Left ventricle myocardium inferior (tissue), 1 donor: ENCODE results near the gene SAPCD2. TPM values are rescaled to one million over a fixed set of nuclear protein-coding genes. Genes with fewer than 3 reads are reported as not detected.
A peak's percentile ranks its signal among the peaks of the same experiment; 100 is the strongest.

Experiments
- DNase-seq: peaks from one replicate; pipeline ENCODE4 v3.0.0-alpha.2; 2020
- H3K27ac ChIP-seq: fragments of 200-600 bp; replicated peaks from 2 replicates; pipeline ENCODE4 v1.8.0; 2021
- H3K27me3 ChIP-seq: fragments of 200-600 bp; 2 replicates; pipeline ENCODE4 v1.8.0; 2021; ENCODE audit warnings: low read depth
- H3K36me3 ChIP-seq: fragments of 200-600 bp; 2 replicates; pipeline ENCODE4 v1.8.0; 2021
- H3K4me1 ChIP-seq: fragments of 200-600 bp; 2 replicates; pipeline ENCODE4 v1.8.0; 2021
- H3K4me3 ChIP-seq: fragments of 200-600 bp; 2 replicates; pipeline ENCODE4 v1.8.0; 2021; ENCODE audit warnings: mild to moderate bottlenecking, moderate library complexity
- H3K9me3 ChIP-seq: fragments of 200-600 bp; replicated peaks from 2 replicates; pipeline ENCODE4 v1.8.0; 2021
- intact Hi-C: fragments of 100-400 bp; cut with micrococcal nuclease; formaldehyde crosslinking; loops from one replicate; pipeline ENCODE4 v1.11.0; 2022
- total RNA-seq: library from RNA; stranded (reverse); fragmentation: NEBNext Ultra II Directional; extraction: Animal tissue kit (Norgen Biotek cat#: 25700); gene quantifications from one replicate; pipeline ENCODE4 v1.2.1, GENCODE V29; 2021
- TF ChIP-seq, protein P1 (sequence below): fragments of 200-600 bp; IDR thresholded peaks from 2 replicates; pipeline ENCODE4 v1.8.0; 2021; ENCODE audit warnings: antibody characterized with exemption, mild to moderate bottlenecking, borderline replicate concordance
- donor health status: DM: no; HTN: yes; CAD: no; lungs with severe emphysema.

The SAPCD2 gene
- total RNA-seq, 1 donor from 2014 or later: 0.25 TPM

DNA sequence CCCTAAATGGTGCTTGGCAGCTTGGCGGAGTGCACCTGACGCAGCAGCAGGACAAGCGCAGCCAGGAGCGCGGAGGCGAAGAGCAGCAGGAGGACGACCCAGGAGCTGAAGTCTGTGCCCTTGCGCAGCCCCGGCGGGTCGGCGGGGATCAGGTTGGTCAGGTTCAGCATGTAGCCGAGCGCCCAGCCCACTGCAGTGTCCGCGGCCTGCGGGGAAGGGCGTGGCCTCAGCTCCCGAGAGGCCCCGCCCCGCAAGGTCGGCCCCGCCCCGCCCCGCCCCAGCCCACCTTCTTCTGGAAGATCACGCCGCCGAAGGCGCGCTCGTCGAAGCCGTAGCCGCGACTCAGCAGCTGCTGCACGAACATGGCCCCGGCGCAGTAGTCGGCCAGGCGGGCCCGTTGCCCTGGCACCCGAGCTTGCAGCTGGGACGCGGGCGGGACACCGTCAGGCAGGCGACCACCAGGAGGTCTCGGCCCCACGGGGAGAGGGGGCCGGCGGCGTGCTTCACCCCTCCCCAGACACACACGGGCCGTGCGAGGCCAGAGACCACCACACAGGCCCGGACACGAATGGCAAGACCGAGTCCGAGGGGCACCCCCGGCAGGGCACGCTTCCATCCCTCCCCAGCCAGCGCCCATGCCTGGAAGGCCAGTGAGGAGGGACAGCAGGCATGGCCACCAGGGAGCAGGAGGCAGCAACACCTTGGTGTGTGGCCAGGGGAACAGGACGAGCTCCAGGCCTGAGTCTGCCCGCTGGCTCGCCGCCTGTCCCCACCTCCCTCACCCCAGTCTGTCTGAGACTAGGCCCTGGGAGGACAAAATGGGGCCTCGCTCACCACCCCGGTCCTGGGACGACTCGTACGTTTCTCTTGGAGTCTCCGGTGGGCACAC is 21.5 kb downstream of the SAPCD2 start:
- H3K4me3 ChIP-seq: no peak overlapping the region
- intact Hi-C loops: no loop called here

DNA sequence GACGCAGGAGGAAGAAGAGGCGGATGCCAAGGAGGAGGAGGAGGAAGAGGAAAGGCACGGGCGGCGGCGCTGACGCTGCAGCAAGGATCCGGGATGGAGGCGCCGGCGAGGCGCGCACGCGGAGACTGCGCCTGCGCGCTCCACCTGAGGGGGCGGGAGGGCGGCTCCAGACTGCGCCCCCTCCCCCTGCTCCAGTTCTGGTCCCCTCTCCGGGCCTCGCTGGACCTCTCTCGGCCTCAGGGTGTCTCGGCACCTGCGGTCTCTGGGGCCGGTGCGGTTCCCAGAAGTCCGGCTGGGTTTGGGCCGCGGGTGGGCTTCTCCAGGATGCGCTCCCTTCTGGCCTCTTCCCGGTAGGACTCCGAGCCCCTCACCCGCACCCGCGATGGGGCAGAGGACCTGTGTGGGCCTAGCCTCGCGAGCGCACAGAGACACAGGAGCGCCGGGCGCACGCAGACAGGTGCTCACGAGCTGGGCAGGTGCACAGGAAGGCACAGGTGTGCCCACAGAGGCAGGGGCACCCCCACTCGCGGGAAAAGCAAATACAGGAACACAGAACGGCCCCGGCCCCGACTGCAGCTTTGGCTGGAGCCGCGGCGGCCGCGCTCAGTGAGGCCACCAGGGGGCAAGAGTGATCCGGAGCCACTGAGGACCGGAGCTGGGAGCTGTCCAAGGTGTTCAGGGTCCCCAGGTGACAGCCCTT is 24.1 kb downstream of the SAPCD2 start, which contains the start of gene NPDC1:
NPDC1 (minus strand) TSS at position 90 of the 700 bp plus-strand sequence. CDS start 188 bp downstream, outside the sequence.
- TF ChIP-seq, protein P1, sequence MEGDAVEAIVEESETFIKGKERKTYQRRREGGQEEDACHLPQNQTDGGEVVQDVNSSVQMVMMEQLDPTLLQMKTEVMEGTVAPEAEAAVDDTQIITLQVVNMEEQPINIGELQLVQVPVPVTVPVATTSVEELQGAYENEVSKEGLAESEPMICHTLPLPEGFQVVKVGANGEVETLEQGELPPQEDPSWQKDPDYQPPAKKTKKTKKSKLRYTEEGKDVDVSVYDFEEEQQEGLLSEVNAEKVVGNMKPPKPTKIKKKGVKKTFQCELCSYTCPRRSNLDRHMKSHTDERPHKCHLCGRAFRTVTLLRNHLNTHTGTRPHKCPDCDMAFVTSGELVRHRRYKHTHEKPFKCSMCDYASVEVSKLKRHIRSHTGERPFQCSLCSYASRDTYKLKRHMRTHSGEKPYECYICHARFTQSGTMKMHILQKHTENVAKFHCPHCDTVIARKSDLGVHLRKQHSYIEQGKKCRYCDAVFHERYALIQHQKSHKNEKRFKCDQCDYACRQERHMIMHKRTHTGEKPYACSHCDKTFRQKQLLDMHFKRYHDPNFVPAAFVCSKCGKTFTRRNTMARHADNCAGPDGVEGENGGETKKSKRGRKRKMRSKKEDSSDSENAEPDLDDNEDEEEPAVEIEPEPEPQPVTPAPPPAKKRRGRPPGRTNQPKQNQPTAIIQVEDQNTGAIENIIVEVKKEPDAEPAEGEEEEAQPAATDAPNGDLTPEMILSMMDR: peak; percentile 90
- peak within 1 kb of the TSS; percentile 80 for H3K4me3 ChIP-seq
- DNase-seq: peak; percentile 79
- H3K9me3 ChIP-seq: no peaks in the 10 kb centered on the region
- peaks cover 62% of the 10 kb centered on the region for H3K4me1 ChIP-seq
- peaks cover 9% of the 10 kb centered on the region for H3K36me3 ChIP-seq
- H3K27ac ChIP-seq: peak within 1 kb of the TSS; percentile 93
- intact Hi-C loops: no loop called here
- peaks cover 45% of the 10 kb centered on the region for H3K27me3 ChIP-seq

More for the DNA sequence above, 21.5 kb downstream of the SAPCD2 start:
- no peak overlapping the region for H3K27ac ChIP-seq
- H3K4me1 ChIP-seq: peaks cover 54% of the 10 kb centered on the region
- TF ChIP-seq, protein P1: no peak
- H3K36me3 ChIP-seq: no peaks in the 10 kb centered on the region
- no peaks in the 10 kb centered on the region for H3K9me3 ChIP-seq
- peaks cover 71% of the 10 kb centered on the region for H3K27me3 ChIP-seq
- DNase-seq: no peak

DNA sequence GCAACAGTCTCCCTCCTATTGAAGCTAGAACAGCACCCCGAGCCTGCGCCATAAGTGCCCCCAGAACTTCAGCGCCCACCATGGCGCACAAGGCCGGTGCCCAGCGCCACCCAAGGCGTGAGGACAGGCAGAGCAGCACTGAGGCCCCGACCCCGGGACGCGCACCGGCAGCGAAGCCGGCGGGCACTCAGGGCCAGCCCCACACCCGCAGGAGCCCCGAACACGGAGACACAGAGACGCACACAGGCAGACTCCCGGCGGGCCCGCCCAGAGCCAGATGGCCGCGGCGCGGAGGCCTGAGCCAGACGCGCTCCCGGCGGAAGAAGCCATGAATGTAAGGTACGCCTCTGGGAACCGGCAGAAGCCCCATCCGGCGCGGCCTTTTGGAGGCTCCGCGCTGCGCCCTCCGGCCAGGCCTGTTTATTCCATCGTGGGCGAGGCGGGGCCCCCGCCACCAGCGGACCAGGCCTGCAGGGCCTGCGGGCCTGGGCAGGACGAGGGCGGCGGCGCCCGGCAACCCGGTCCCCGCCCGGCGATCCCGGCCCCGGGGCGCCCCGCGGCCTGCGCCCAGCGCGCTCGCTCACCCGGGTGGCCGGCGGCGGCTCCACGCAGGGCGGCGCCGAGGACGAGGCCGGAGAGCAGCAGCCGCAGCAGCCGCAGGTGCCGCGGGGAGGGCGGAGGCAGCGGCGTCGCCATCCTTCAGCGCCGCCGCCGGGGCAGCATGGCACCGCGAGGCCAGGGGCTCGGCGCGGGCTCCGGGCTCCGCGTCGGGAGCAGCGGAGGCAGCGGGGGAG is 24.9 kb downstream of the SAPCD2 start:
- intact Hi-C loops: no loop called here
- TF ChIP-seq, protein P1: no peak
- Histone ChIP-seq H3K4me3 (peak overlapping the region; percentile 80), H3K36me3 (peaks cover 15% of the 10 kb centered on the region), H3K27me3 (peaks cover 37% of the 10 kb centered on the region), H3K27ac (peak overlapping the region; percentile 93), H3K4me1 (peaks cover 69% of the 10 kb centered on the region), H3K9me3 (no peaks in the 10 kb centered on the region)
- DNase-seq: no peak

DNA sequence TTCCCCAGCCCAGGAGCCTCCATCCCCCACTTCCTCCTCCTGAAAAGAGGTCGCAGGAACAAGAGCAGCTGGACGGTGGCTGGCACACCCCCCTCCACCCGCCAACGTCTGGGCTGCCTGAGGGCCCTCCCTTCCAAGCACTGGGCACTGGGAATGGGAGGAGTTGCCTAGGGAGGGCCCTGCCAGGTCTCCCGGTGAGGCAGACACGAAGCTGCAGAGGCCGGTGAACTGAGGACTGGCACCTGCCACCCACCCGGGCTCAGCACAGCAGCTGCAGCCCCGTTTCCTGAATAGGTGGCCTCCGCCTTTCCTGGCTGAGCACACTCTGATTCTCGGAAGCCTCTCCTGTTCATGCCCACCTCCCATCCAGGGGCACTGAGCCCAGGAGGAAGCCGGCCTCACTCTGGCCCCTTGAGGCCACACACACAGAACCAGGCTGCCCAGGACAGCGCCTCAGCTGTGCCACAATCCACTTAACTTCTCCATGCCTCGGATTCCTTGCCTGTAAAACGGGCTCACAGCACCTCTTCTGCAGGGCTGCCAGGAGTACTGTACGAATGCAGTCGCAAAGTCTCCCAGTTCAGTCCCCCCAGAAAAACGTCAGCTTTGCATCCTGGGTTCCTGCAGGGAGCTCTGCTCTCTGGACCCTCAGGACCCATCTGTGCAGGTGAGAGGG is 25.7 kb downstream of the SAPCD2 start:
- Histone ChIP-seq H3K27me3 (peaks cover 30% of the 10 kb centered on the region), H3K36me3 (peaks cover 24% of the 10 kb centered on the region), H3K9me3 (no peaks in the 10 kb centered on the region), H3K27ac (peak overlapping the region; percentile 93), H3K4me3 (peak overlapping the region; percentile 80), H3K4me1 (peaks cover 69% of the 10 kb centered on the region)
- TF ChIP-seq, protein P1: no peak
- intact Hi-C loops: no loop called here
- no peak for DNase-seq

DNA sequence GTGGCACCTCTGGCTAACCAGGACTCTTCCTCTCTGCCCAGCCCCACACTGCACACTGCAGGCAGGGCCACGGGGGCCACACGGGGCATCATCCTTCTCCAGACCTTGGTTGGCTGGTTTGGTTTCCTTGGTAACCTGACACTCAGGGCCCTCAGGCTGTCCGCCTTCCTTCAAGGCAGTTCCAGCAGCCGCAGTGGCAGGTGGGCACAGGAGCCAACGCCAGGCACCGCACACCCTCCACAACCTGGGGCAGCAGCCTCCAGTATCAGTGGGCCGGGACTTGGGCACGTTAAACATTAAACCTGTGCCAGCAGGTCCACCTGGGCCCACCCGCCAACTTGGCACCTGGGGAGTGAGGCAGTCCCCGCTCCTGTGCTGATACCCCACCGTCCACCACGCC is 26.3 kb downstream of the SAPCD2 start:
- peaks cover 64% of the 10 kb centered on the region for H3K4me1 ChIP-seq
- H3K4me3 ChIP-seq: peak overlapping the region; percentile 80
- H3K27me3 ChIP-seq: peaks cover 24% of the 10 kb centered on the region
- peak overlapping the region; percentile 93 for H3K27ac ChIP-seq
- intact Hi-C loops: no loop called here
- H3K36me3 ChIP-seq: peaks cover 30% of the 10 kb centered on the region
- H3K9me3 ChIP-seq: no peaks in the 10 kb centered on the region
- TF ChIP-seq, protein P1: no peak
- no peak for DNase-seq
